MCF 10A (cell line): Measurements from ENCODE around the gene PUSL1. TPM values are rescaled to one million over a fixed set of nuclear protein-coding genes. Genes with fewer than 3 reads are reported as not detected.
"Not testable (repeated sequence)": the region's sequence is repeated elsewhere in the genome, so short reads cannot be mapped to it uniquely, and the experiment has no call there.

Source experiments
- BruUV-seq: library from RNA; stranded (reverse); fragments of 400-500 nt; replicated peaks from 2 replicates; lab custom pipeline; 2021; lab: Mats Ljungman, UMichigan
- CTCF ChIA-PET: fragments of 300-600 bp; sonication (Branson Sonifier 250); formaldehyde crosslinking; extraction: SDS; loops from one replicate; lab custom pipeline; 2021; ENCODE audit warnings: antibody characterized with exemption, inconsistent platforms; lab: Yijun Ruan, JAX
- POLR2A ChIA-PET: fragments of 300-600, 350-650 bp; sonication (Branson Sonifier 250); formaldehyde crosslinking; extraction: SDS; loops from one replicate; lab custom pipeline; 2020; ENCODE audit warnings: antibody characterized with exemption, inconsistent platforms; lab: Yijun Ruan, JAX
- DNase-seq: peaks from one replicate; pipeline ENCODE4 v3.0.0-alpha.2; 2018; ENCODE audit not compliant: unreplicated experiment
- H3K27ac Mint-ChIP-seq: one replicate; pipeline ENCODE4 v1.8.0; 2022; ENCODE audit warnings: mild to moderate bottlenecking, low read depth, mixed read lengths; ENCODE audit not compliant: unreplicated experiment
- H3K27me3 Mint-ChIP-seq: one replicate; pipeline ENCODE4 v1.8.0; 2022; ENCODE audit warnings: mixed read lengths; ENCODE audit not compliant: insufficient read depth, unreplicated experiment
- H3K36me3 Mint-ChIP-seq: one replicate; pipeline ENCODE4 v1.8.0; 2022; ENCODE audit warnings: mild to moderate bottlenecking, moderate library complexity, mixed read lengths; ENCODE audit not compliant: insufficient read depth, unreplicated experiment
- H3K4me1 Mint-ChIP-seq: one replicate; pipeline ENCODE4 v1.8.0; 2022; ENCODE audit warnings: mixed read lengths; ENCODE audit not compliant: insufficient read depth, unreplicated experiment
- H3K4me3 Mint-ChIP-seq: one replicate; pipeline ENCODE4 v1.8.0; 2022; ENCODE audit warnings: mild to moderate bottlenecking, moderate library complexity, mixed read lengths; ENCODE audit not compliant: unreplicated experiment
- H3K9me3 Mint-ChIP-seq: one replicate; pipeline ENCODE4 v1.8.0; 2022; ENCODE audit warnings: mixed read lengths; ENCODE audit not compliant: unreplicated experiment
- CTCF ChIP-seq: fragments of 200-600 bp; IDR thresholded peaks from one replicate; pipeline ENCODE4 v1.8.0; 2022; ENCODE audit warnings: antibody characterized with exemption, mild to moderate bottlenecking; ENCODE audit not compliant: unreplicated experiment
- intact Hi-C: fragments of 100-400 bp; cut with micrococcal nuclease; formaldehyde crosslinking; loops from 2 replicates; pipeline ENCODE4 v1.14.1; 2022
- total RNA-seq: library from RNA; stranded (reverse); gene quantifications from 2 replicates; pipeline ENCODE4 v1.2.3, GENCODE V29; 2022

The PUSL1 gene
- total RNA-seq, 1 experiment from 2014 or later, result 27.4 TPM

- TF ChIP-seq CTCF, result no peak
- Mint-ChIP-seq H3K27me3 (no peaks in the 10 kb centered on the region), H3K27ac (no peak overlapping the region), H3K9me3 (no peaks in the 10 kb centered on the region), H3K4me3 (no peak overlapping the region), H3K4me1 (peaks cover 5% of the 10 kb centered on the region), H3K36me3 (peaks cover 83% of the 10 kb centered on the region)
- intact Hi-C loops, result no loop called here
- no TSS peak for BruUV-seq
- no peak for DNase-seq
- POLR2A ChIA-PET, result no interaction called here
- CTCF ChIA-PET, result interaction anchor here (0.6 to 1.5 kb wide), 2 partner anchors 21 to 88 kb away, joined by 3 read pairs; no protein-coding TSS in a partner anchor
Observed at GRCh38 chr1:1314237-1314586, 5.8 kb downstream of the PUSL1 start.

- CTCF ChIA-PET, result interaction anchor here (0.6 to 1.5 kb wide), 3 partner anchors 20 to 191 kb away, joined by 3 read pairs; no protein-coding TSS in a partner anchor
- POLR2A ChIA-PET, result no interaction called here
- intact Hi-C loops, result no loop called here
- Mint-ChIP-seq H3K36me3 (peaks cover 81% of the 10 kb centered on the region), H3K4me1 (peaks cover 5% of the 10 kb centered on the region), H3K9me3 (no peaks in the 10 kb centered on the region), H3K27me3 (no peaks in the 10 kb centered on the region), H3K4me3 (no peak overlapping the region), H3K27ac (no peak overlapping the region)
- no peak for TF ChIP-seq CTCF
- DNase-seq, result no peak
- BruUV-seq, result no TSS peak
Observed at GRCh38 chr1:1314678-1315335, 6.4 kb downstream of the PUSL1 start.

- no peak for TF ChIP-seq CTCF
- no peak for DNase-seq
- Mint-ChIP-seq H3K4me1 (peaks cover 5% of the 10 kb centered on the region), H3K27me3 (no peaks in the 10 kb centered on the region), H3K9me3 (no peaks in the 10 kb centered on the region), H3K27ac (no peak overlapping the region), H3K4me3 (no peak overlapping the region), H3K36me3 (peaks cover 74% of the 10 kb centered on the region)
- ChIA-PET POLR2A (interaction anchor here (0.7 kb wide), 1 partner anchor 305 kb away, joined by 6 read pairs; no protein-coding TSS in a partner anchor), CTCF (interaction anchor here (1.2 kb wide), 1 partner anchor 190 kb away, joined by 3 read pairs; no protein-coding TSS in a partner anchor)
- BruUV-seq, result no TSS peak
- intact Hi-C loops, result no loop called here
Observed at GRCh38 chr1:1315435-1315954, 7.1 kb downstream of the PUSL1 start.

GRCh38 chr1:1316199-1316598 lies 7.8 kb downstream of the PUSL1 start:
- POLR2A ChIA-PET, result interaction anchor here (0.8 to 1.2 kb wide), 2 partner anchors 9 to 11 kb away, joined by 3 read pairs; no protein-coding TSS in a partner anchor
- intact Hi-C loops, BruUV-seq, H3K9me3 Mint-ChIP-seq, H3K4me3 Mint-ChIP-seq, H3K4me1 Mint-ChIP-seq, DNase-seq, H3K27ac Mint-ChIP-seq, H3K27me3 Mint-ChIP-seq: not testable (repeated sequence)
- peaks cover 67% of the 10 kb centered on the region for H3K36me3 Mint-ChIP-seq
- CTCF ChIA-PET, result interaction anchor here (0.7 kb wide), 1 partner anchor 9 kb away, joined by 4 read pairs; no protein-coding TSS in a partner anchor
